Hepatocyte (in vitro differentiated cells): ENCODE results near the gene THAP7.

ENCODE experiments used
- CTCF ChIP-seq: fragments of 200-600 bp; sonication (generic); IDR thresholded peaks from 2 replicates; pipeline ENCODE4 v1.5.1; 2016; ENCODE audit warnings: antibody characterized with exemption, mild to moderate bottlenecking; ENCODE audit not compliant: poor library complexity
- EZH2 ChIP-seq: fragments of 200-600 bp; sonication (generic); IDR thresholded peaks from 2 replicates; pipeline ENCODE4 v1.6.1; 2016; ENCODE audit warnings: antibody characterized with exemption, mild to moderate bottlenecking, borderline replicate concordance
- EZH2phosphoT487 ChIP-seq: fragments of 200-600 bp; sonication (generic); IDR thresholded peaks from one replicate; pipeline ENCODE4 v1.6.1; 2018; ENCODE audit warnings: antibody characterized with exemption, mild to moderate bottlenecking, low read depth, moderate library complexity; ENCODE audit not compliant: unreplicated experiment, severe bottlenecking

GRCh38 chr22:20999350-21000206 is 2.3 kb downstream of the THAP7 start:
- TF ChIP-seq CTCF (no peak), EZH2phosphoT487 (no peak), EZH2 (no peak)
